Stromal cell of bone marrow (primary cell): ENCODE results near the gene ANO6.

Experiments used
- DNase-seq: peaks from one replicate; pipeline ENCODE4 v3.0.0-alpha.2; 2012; ENCODE audit warnings: low read depth

The ANO6 gene

DNA sequence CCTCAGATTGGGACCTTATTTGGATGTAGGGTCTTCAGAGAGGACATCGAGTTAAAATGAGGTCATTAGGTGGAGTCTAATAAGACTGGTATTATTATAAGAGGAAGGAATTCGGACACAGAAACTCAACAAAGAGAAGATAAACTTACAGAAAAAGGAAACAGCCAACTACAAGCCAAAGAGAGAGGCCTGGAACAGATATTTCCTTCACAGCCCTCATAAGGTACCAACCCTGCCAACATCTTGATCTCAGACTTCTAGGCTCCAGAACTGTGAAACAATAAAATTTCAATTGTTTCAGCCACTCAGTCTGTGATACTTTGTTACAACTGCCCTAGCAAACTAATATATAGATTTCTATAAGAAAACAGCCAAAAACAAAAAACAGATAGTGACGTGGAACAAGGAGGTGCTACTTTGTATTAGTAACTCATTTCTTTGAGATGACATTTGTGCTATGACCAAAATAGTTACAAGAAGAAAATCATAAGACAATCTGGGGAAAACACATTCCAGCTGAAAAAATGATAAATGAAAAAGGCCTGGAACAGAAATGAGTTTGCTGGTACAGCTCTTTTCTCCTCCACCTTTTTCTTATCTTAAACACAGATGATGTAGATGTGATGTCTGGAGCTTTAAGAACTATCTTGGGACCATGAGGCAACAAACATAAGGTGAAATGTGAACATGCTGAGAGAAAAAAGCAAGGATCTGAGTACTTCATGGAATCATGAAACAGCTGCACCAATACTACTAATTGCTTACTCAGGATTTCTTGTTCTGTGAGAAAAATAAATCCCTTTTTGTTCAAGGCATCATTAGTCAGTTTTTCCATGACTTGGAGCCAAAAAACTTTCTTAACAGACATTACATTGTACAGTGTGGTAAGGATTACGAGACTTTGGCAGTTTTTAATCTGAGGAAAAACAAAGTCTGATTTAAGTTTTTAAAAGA is 243.2 kb downstream of the ANO6 start:
- peak; percentile 92 for DNase-seq

DNA sequence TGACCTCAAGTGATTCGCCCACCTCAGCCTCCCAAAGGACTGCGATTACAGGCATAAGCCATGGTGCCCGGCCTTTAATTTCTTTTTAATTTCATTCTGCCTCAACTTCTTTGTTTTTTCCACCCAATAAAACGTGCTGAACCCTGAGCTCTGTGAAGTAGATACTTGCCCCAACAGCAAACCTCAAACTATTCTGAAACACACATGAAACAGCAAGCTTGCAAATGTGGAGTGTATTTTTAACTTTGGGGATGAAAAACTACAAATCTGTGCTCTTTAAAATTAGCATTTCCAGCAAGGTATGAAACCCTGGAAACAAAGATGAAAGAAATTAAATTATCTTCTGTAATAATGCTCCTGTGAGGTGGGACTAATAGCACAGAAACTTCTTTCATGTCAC is 246.6 kb downstream of the ANO6 start:
- no peak for DNase-seq

GRCh38 chr12:45464699-45465098 is 248.8 kb downstream of the ANO6 start:
- no peak for DNase-seq

GRCh38 chr12:45468751-45469615 is 253.1 kb downstream of the ANO6 start:
- DNase-seq, result no peak

- no peak for DNase-seq
Observed at GRCh38 chr12:45469902-45470301, 254.0 kb downstream of the ANO6 start.

DNA sequence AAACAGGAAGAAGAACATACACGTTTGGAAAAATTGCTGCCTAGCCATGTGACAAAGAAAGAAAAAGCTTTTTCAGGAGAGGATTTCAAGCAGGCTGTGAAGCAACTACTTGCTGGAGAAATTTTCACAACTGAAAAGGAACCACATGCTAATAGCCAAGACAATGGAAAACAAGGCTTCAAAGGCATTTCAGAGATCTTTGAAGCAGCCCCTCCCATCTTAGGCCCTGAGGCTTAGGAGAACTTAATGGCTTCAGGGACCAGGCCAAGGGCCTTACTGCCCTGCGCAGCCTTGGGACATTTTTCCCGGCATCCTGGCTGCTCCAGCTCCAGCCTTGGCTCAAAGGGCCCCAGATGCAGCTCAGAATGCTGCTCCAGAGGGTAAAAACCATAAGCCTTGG is 257.7 kb downstream of the ANO6 start:
- DNase-seq, result no peak

- DNase-seq, result no peak
Observed at GRCh38 chr12:45475594-45475993, 259.7 kb downstream of the ANO6 start.

GRCh38 chr12:45477526-45477925 is 261.6 kb downstream of the ANO6 start:
- DNase-seq, result peak; percentile 40

DNA sequence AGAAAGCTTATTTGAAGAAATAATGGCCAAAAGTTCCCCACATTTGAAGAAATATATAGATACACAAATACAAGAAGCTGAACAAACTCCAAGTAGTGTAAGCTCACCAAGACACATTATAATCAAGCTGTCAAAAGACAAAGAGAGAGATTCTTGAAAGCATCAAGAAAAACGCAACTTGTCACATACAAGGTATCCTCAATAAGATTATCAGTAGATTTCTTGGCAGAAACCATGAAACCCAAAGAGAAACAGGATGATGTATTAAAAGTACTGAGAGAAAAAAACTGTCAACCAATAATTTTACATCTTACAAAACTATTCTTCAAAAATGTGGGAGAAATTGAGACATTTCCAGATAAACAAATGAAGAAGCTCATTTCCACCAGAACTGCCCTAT is 263.0 kb downstream of the ANO6 start:
- DNase-seq, result no peak

DNA sequence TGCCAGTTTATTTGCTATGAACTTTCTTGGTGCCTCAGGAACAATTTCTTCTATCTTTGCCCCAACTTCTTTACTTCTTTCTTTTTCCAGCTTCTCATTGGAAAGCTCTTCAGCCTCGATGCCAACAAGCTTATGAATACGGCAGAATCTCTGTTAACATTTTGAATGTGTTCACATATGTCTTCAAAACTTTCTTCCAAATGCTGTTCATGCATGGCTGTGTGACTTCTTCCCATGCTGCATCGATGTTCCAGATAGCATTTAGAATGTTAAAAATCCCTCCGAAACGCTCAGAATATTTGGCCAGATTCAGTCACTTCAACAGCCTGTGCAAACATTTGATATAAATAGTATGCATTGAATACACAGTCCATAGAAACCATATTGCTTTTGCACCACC is 265.9 kb downstream of the ANO6 start:
- DNase-seq, result no peak

DNA sequence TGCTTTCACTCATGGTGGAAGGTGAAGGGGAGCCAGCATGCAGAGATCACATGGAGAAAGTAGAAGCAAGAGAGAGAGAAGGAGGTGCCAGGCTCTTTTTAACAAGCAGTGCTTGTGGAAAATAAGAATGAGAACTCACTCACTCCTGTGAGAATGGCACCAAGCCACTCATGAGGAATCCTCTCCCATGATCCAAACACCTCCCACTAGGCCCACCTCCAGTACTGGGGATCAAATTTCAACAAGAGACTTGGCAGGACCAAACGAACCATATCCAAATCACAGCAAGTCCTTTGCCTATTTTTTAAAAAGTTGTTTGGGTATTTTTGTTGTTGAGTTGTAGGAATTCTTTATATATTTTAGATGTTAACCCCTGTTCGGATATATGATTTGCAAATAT is 267.7 kb downstream of the ANO6 start:
- peak; percentile 38 for DNase-seq
